Measurements from ENCODE around the gene GAL.
"Not testable (repeated sequence)": the region's sequence is repeated elsewhere in the genome, so short reads cannot be mapped to it uniquely, and the experiment has no call there.

Gene GAL, protein sequence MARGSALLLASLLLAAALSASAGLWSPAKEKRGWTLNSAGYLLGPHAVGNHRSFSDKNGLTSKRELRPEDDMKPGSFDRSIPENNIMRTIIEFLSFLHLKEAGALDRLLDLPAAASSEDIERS
- total RNA-seq, result 0 reads per million in 2 donors

DNA sequence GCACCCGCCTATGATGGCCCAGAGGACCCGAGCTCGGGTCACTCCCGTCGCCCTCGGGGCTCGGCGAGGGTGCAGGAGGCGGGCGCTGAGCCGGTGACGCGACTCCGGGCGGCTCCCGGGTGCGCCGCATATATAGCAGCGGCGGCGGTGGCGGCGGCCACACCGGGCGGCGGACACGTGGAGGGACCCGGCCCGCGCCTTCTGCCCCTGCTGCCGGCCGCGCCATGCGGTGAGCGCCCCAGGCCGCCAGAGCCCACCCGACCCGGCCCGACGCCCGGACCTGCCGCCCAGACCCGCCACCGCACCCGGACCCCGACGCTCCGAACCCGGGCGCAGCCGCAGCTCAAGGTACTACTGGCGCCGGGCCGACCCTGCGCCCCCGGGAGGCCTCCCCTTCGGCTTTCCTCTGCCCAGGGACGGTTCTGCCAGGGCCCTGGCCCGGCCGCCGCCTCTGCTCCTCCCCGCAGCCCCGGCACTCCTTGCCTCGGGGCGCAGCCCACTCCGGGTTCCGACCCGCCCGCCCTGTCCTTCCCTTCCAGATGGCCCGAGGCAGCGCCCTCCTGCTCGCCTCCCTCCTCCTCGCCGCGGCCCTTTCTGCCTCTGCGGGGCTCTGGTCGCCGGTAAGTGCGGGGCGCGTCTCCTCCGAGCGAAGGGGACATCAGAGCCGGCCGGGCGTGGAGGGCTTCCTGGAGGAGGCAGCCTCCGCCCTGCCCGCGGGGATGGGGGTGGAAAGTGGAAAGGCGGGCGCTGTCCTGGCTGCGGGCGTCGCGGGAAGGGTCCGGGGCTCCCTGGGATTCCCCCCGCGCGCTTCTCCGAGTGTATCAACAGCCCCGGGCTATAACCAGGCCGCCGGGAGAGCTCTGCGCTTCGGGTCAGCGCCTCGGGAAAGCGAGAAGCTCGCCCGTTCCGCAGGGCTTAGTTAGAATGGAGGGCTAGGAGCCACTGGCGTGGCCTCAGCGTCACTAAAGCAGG, at the start of gene GAL:
Gene GAL, plus strand, starts transcription at position 160 of the 972 bp plus-strand sequence. Its CDS starts 380 bp downstream, at position 540.
- DNase-seq, result no peak

DNA sequence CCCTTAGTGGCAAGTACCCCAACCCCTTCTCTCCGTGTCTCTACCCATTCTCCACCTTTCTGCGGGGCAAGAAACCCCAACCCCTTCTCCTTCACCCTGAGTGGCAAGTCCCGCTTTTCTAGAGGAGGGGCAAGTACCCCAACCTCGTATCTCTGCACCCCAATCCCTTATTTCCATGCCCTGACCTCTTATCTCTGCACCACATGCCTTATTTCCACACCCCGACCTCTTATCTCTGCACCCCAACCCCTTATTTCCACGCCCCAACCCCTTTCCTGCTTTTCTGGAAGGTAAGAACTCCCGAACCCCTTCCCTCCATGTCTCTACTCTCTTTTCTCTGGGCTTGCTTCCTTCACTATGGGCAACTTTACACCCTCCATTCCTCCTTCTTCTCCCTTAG, 49.7 kb upstream of the GAL start:
- DNase-seq, result not testable (repeated sequence)

DNA sequence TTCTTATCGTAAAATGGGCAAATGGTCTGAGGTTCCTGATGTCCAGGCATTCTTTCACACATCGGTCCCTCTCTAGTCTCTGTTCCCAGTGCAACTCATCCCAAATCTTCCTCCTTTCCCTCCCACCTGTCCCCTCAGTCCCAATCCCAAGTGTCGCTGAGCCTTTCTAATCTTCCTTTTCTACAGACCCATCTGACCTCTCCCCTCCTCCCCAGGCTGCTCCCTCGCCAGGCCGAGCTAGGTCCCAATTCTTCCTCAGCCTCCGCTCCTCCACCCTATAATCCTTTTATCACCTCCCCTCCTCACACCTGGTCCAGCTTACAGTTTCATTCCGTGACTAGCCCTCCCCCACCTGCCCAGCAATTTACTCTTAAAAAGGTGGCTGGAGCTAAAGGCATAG, 49.2 kb upstream of the GAL start:
- not testable (repeated sequence) for DNase-seq

DNA sequence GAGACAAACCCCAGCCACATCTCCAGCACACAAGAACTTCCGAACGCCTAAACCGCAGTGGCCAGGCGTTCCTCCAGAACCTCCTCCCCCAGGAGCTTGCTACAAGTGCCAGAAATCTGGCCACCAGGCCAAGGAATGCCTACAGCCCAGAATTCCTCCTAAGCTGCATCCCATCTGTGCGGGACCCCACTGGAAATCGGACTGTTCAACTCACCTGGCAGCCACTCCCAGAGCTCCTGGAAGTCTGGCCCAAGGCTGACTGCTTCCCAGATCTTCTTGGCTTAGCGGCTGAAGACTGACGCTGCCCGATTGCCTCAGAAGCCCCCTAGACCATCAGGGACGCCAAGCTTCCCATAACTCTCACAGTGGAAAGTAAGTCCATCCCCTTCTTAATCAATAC, 48.5 kb upstream of the GAL start:
- not testable (repeated sequence) for DNase-seq

DNA sequence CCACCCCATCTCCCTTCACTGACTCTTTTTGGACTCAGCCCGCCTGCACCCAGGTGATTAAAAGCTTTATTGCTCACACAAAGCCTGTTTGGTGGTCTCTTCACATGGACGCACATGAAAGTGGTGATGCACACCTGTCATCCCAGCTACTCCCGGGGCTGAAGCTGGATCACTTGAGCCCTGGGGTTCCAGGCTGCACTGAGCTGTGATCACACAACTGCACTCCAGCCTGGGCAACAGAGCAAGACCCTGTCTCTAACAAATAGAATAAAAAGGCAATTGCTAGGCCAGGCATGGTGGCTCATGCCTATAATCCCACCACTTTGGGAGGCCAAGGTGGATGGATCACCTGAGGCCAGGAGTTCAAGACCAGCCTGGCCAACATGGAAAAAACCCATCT, 45.0 kb upstream of the GAL start:
- not testable (repeated sequence) for DNase-seq

DNA sequence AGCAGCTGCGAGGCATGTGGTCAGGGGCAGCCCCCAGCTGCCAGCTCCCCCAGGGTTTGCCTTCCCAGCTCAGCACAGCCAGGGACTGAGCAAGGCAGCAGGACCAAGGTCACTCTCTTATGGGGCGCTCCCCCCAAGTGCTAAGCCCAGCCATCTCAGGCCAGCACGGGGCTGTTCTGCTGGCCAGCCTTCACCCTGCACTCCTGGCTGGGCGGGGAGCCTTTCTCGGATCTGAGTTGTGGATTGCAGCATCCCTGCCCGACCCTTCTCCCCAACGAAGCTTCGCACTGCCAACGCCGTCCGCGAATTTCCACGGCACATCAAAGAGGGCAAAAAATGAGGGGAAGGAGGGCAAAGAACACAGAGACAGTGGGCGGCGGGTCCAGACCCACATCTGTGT, 42.5 kb upstream of the GAL start:
- no peak for DNase-seq

DNA sequence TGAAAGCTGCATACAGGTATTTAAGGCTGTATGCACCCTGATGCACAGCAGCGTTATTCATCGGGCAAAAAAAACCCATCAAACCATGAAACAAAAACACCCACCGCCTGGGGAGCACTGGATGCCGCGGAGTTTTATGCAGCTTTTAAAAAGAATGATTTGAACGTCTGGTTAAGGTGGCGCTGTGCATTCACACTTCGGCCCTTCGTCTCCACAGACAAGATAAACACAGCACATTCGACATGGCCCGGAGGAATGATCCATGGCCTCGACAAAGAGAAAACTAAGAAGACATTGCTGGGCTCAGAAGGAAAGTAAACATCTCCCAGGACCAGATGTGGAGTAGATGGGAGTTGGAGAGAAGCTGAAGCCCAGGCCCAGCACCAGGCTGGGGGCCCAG, 40.8 kb upstream of the GAL start:
- DNase-seq, result no peak

DNA sequence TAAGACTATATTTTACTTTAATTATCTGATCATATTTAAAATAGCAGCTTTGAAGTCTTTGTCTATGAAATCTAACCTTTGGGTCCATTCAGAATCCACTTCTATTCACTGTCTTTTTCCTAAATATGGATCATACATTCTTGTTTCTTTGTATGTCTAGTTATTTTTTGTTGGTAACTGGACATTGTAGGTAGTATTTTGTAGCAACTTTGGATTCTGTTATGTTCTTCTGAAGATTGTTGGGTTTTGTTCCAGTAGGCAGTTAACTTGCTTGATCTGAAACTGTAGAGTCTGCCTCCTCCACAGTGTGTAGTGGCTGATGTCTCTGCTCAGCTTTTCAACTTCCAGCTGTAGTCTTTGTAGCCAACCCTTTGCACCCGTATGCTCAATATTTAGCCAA, 37.5 kb upstream of the GAL start:
- no peak for DNase-seq

DNA sequence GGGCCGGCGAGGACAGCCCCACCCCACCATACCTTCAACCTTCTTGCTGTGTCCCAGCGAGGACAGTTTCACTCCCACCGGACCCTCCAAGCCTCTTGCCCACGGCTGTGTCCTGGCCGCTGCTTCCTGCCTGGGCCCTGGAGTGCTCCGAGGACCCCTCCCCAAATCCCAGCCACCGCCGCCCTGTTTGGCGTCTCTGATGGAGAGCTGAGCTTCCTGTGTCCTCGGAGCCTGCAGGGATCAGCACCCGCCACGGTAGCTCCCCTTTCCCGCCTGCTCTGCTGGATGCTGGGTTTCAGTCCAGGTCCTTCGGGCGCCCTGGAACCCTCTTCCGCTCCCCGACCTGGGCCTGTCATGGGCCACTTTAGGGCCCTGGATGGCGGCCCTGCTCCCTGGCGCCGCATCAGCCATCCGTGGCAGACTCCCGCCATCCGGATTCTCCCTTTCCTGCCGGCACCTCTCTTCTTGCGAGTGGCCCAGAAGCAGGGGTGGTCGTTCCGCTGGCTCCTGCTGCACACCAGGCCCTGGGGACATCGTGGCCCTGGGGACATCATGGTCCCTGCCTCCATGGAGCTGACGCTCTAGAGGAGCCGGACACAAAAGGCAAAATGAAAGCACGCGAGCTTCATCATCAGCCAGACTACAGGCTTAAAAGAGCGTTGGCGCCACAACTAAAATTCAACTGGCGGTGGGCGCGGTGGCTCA, 34.3 kb upstream of the GAL start:
- no peak for DNase-seq

DNA sequence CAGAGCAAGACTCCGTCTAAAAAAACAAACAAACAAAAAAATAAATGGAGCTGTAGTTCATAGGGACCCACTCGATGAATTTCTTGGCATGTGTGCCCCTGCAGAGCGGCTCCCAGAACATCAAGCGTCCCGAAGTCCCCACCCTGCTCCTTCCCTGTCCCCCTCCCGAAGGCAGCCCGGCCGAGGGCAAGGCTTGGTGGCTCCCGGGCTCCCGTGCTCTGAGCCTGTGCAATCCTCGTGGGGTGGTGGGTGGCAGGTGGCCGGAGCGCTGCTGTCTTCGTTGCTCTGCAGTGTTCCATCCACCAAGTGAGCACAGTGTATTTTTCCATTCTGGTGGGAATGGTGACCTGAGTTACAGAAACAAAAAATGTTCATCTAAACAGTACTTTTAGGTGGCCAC, 33.5 kb upstream of the GAL start:
- DNase-seq, result no peak

DNA sequence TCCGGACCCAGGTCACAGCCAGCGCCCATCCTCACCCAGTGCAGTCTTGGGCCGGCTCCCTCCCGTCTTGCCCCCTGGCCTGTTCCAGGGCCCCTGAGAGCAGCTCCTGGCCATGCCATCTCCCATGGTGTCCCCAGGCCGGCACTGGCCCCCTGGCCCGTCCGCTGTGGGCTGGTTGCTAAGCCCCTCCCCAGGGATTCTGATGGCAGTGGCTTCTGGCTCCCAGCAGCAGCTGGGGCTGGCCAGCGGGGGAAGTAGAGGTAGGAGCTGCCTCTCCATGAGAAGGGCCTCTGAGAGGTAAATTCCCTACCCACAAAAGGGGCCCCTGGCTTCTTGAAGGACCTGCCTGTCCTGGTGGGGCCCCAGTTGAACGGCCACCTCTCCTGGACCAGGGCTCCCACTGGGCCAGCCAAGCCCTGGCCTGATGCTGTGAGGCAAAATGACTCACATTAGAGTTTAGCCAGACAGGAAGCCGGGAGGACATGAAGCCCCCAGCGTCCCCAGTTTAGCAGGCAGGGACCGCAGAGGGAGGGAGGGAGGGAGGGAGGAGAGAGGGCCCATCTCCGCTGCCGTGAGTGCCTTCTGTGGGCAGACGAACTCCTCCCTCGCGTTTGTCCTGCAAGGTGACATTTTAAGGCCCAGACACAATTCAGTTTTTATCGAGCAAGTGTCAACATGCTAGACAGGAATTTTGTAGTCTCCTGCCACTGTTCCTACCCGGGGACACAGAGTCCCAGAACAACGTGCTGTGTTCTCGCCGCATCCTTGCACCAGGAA, 32.9 kb upstream of the GAL start:
- DNase-seq, result no peak

DNA sequence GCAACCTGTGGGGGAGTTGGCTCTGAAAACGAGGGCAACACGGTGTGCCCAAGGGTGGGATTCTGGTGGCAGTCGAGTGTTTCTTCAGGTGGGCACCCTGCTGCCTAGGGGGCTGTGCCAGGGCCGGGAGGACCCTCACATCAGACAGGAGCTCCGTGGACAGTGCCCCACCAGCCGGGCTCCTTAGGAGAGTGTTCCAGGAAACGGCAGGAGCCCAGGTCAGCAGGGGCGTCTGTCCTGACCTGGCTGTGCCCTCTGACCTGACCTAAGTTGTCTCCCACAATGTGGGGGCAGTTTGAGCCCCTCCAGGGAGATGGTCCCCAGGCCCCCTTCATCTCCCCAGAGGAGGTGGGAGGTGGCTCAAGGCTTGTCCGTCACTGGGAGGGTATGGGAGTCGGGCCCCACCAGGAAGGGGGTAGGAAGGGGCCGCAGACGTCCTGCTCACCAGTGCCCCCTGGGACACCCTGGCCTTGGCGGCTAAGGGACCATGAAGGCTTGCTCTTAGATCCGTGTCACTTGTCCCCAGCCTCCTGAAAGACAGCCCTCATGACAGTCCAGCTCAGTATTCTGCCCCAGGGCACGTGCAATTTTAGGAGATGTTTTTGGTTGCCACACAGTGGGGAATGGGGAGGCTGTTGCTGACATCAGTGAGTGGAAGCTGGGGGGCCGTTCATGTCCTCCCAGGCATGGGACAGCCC, 32.2 kb upstream of the GAL start:
- no peak for DNase-seq

DNA sequence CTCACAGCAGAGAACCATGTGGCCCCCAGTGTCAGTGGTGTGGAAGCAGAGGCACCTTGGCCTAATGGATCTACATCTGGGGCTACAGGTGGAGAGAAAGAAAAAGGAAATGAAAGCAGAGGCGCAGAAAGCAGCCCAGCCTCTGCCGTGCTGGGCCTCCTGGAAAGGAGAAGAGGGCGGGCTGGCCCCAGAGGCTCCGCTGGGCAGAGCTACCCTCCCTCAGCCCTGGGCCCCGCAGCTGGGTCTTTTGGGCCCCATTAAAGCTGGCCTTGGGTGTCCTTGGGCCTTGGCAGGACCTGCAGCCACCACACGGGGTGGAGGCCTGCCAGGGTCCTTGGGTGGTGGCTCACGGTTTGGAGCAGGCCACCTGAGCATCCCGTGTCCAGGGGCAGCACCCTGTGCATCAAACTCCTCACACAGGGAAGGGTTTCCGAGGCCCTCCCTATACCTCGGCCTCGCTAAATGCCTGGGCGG, 31.6 kb upstream of the GAL start:
- DNase-seq, result no peak

DNA sequence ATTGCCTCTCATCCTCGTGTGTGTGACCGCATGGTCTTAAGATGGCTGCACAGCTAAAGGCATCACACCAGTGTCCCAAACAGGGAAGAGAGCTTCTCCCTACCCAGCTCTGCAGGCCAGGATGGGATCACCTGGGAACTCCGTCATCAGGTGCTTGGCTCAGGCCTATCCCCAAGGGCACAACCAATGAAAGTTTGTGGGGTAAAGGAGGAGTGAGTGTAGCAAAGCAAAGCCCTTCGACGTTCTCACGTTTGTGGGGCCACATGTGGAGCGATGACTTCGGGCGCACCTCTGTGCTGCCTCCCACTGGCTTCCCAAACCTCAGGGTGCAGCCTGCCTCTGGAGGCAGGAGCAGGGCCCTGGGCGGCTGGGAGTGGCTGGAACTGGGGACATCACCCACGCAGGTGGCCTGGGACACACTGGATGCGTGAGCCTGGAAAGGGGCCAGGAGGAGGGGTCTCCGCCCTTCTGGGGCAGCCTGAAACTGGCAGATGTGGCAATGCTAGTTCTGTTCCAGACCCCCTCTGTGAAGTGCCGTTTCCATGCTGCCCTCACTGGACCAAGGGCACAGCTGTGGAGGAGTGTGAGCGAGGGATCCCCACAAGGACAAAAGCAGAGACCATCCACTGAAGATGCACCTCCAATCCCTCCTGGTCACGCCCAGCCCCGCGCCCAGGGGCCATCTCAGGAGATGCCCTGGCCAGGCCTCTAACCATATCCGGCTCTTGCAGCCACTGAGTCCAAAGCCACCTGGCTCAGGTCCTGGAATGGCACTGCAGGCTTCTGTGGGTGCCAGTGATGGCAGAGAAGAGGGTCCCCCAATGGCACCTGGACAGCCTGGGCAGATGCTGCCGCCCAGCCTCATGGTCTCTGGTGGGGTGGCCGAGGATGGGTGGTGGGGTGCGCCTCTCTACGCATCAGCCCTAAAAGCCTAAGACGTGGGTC, 30.6 kb upstream of the GAL start:
- no peak for DNase-seq

DNA sequence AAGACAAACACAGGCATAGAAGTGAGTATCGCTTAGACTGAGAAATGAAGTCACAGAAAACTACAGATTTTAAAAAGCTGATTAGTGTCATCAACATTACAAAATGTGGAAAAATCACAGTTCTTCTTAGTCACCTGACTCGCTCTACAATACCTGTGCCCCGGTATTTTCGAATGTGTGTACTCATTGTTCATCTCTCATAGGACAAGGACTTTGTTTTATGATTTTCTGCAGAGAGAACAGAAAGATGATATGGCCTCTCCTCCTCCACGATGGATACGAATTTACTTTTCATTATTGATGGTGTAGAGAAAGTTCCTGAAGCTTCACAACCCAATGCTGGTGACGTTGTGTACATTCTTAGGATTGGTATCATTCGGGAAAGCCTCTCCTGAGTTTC, 29.4 kb upstream of the GAL start:
- no peak for DNase-seq

DNA sequence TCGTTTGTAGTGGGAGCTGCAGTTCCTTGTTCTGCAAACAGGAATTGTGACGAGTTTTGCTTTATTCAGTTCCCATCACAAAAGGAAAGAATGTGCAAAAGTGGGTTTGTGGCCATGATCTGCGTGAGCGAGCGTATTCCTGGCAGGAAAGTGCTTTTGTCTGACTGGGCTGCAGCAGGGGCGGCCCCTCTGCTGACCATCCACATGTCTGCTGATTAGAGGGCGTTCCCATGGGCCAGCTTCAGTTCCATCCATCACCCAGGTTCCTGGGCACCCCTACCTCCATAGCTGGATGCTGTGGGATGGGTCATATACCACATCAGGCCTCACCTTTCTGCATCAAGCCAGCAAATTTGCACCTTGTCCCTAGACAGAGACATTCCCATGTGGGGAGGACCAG, 28.9 kb upstream of the GAL start:
- no peak for DNase-seq

DNA sequence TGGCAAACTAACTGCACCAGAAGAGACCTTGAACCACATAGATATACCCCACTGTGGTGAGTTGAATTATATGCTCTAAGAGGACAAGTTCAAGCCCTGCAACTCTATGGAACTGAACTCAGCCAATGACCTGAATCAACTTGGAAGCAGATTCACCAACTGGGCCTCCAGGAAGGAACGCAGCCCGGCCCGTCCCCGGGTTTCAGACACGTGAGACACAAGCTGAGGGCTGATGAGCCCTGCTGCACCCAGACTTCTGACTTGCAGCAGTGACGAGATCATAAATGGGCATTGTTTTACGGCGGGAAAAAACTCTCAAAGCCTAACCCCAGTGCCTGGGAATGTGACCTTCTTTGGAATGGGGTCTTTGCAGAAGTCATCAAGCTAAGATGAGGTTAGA, 28.5 kb upstream of the GAL start:
- DNase-seq, result no peak

DNA sequence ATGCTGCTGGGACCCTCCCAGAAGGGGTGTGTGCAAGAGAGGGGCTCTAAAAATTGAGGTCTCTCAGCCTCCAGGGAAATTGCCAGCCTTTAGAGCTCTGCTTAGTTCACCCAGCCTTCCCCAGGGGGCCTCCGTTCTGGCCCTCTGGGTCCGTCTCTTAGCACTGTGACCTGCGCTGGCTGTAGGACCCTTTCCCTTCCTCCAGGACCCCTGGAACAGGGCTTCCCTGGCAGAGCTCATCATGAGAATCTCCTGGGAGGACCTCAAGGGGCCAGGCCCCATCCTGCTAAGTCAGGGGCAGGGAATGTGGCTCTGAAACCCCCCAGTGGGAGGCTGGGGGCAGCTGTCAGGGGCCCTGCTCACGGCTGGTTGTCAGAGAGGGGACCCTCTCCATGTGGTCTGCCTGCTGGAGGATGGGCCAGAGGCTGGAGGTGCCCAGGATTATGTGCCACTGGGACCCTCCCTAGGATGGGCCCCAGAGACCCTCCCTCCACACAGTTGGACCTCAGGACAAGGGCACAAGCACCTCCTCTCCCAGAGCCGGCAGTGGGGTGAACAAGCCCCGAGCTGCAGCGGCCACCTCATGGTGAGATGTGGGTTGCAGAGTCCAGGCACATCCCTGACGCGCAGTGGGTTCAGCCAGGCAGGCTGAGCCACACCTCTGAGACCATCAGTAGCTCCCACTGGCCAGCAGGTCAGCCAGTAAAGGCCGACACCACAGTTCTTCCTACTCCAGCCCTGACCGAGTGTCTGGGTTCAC, 27.1 kb upstream of the GAL start:
- DNase-seq, result no peak

DNA sequence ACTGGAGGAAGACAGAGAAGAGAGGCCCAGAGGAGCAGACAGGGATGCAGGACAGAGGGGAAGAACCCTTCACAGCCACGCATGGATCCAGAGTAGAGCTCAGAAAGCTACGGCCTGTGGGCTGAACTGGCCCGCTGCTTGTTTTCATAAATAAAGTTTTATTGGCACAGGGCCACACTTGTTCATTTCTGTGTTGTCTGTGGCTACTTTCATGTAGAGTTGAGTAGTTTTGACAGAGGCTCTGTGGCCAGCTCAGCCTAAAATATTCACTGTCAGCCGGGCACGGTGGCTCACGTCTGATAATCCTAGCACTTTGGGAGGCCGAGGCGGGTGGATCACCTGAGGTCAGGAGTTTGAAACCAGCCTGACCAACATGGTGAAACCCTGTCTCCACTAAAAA, 26.2 kb upstream of the GAL start:
- no peak for DNase-seq

DNA sequence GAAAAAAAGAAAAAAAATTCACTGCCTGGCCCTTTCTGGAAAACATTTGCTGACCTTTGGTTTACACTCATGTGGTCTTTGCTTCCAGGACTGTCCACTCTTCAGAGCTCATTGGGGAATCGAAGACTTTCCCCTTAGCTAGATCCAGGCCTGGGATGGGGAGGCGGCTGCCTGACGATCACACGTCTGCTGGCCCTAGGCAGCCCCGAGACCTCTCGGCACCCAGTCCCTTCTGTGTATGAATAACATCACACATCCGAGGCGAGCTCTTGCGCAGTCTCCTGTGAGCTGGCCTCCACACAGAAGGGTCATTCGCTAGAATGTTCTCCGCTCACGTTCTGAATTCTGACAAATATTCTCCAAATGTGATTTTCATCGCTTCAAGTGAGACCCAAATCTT, 25.7 kb upstream of the GAL start:
- DNase-seq, result no peak

Data from T-helper 9 cell (primary cell).